RWPE2 (cell line): ENCODE data around the gene SCGB3A2.

Experiments
- ATAC-seq: fragments of 200-7000 bp; cut with Tn5 transposase; 3 replicates; pipeline ENCODE4 v1.9.1; 2021; ENCODE audit warnings: low read depth
- DNase-seq: peaks from one replicate; pipeline ENCODE4 v3.0.0-alpha.2; 2020; ENCODE audit warnings: low spot score
- H3K27ac ChIP-seq: fragments of 450-650 bp; 2 replicates; pipeline ENCODE4 v1.5.1; 2017; ENCODE audit warnings: mild to moderate bottlenecking; ENCODE audit not compliant: poor library complexity, severe bottlenecking
- H3K27me3 ChIP-seq: fragments of 250-450 bp; sonication (Bioruptor Pico); 2 replicates; pipeline ENCODE4 v1.5.1; 2021; ENCODE audit warnings: mild to moderate bottlenecking, moderate library complexity; ENCODE audit not compliant: insufficient read depth, poor library complexity, severe bottlenecking
- H3K36me3 ChIP-seq: fragments of 250-450 bp; sonication (Bioruptor Pico); 2 replicates; pipeline ENCODE4 v1.5.1; 2020; ENCODE audit warnings: low read depth, mild to moderate bottlenecking, moderate library complexity
- H3K4me1 ChIP-seq: fragments of 250-450 bp; sonication (Bioruptor Pico); 2 replicates; pipeline ENCODE4 v1.5.1; 2021; ENCODE audit warnings: mild to moderate bottlenecking, moderate library complexity; ENCODE audit not compliant: insufficient read depth, poor library complexity, severe bottlenecking
- H3K4me3 ChIP-seq: fragments of 250-450 bp; sonication (Bioruptor Pico); 2 replicates; pipeline ENCODE4 v1.5.1; 2021; ENCODE audit warnings: mild to moderate bottlenecking, moderate library complexity; ENCODE audit not compliant: severe bottlenecking
- H3K9me3 ChIP-seq: fragments of 250-450 bp; sonication (Bioruptor Pico); 2 replicates; pipeline ENCODE4 v1.5.1; 2021; ENCODE audit warnings: mild to moderate bottlenecking, moderate library complexity; ENCODE audit not compliant: severe bottlenecking
- TF ChIP-seq, protein P1 (sequence below): fragments of 450-650 bp; IDR thresholded peaks from one replicate; pipeline ENCODE4 v1.5.1; 2017; ENCODE audit warnings: mild to moderate bottlenecking, moderate library complexity; ENCODE audit not compliant: poor library complexity, severe bottlenecking

Gene SCGB3A2

DNA sequence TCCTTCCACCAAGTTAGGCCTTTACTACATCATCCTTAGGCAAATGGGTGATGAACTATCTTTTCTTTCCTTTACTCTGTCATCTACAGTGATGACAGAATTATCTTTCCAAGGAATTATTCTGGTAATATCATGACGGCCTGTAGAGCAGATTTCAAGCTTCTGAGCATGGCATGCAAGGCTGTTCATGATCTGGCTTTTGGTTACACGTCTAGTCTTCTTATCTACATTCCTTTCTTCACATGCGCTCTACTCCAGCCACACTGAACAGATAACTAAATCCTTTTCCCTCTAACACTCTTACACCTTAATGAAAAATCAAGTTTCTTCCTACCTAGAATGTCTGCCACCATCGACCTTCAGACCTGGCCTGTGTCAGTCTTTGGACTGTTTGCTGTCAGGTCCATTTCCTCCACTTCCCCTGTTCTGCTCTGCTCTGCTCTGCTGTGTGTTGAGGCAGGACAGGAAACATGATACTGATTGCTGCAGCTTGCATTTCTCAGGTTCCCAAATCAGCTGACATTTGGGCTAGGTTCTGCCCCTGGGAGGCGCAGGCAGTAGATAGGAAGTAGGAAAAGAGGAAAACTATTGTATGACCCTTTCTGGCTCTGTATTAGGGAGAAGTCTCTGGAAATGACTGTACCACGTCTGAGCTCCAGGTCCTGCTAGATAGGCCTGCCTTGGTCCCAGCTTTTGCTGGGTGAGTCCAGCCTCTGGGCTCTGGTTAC, 4.2 kb downstream of the SCGB3A2 start:
- H3K4me3 ChIP-seq, result no peak overlapping the region
- no peaks in the 10 kb centered on the region for H3K9me3 ChIP-seq
- no peaks in the 10 kb centered on the region for H3K36me3 ChIP-seq
- H3K27ac ChIP-seq, result no peak overlapping the region
- no peaks in the 10 kb centered on the region for H3K27me3 ChIP-seq
- ATAC-seq, result no peak
- TF ChIP-seq, protein P1, sequence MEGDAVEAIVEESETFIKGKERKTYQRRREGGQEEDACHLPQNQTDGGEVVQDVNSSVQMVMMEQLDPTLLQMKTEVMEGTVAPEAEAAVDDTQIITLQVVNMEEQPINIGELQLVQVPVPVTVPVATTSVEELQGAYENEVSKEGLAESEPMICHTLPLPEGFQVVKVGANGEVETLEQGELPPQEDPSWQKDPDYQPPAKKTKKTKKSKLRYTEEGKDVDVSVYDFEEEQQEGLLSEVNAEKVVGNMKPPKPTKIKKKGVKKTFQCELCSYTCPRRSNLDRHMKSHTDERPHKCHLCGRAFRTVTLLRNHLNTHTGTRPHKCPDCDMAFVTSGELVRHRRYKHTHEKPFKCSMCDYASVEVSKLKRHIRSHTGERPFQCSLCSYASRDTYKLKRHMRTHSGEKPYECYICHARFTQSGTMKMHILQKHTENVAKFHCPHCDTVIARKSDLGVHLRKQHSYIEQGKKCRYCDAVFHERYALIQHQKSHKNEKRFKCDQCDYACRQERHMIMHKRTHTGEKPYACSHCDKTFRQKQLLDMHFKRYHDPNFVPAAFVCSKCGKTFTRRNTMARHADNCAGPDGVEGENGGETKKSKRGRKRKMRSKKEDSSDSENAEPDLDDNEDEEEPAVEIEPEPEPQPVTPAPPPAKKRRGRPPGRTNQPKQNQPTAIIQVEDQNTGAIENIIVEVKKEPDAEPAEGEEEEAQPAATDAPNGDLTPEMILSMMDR, result no peak
- DNase-seq, result no peak
- peaks cover 6% of the 10 kb centered on the region for H3K4me1 ChIP-seq

DNA sequence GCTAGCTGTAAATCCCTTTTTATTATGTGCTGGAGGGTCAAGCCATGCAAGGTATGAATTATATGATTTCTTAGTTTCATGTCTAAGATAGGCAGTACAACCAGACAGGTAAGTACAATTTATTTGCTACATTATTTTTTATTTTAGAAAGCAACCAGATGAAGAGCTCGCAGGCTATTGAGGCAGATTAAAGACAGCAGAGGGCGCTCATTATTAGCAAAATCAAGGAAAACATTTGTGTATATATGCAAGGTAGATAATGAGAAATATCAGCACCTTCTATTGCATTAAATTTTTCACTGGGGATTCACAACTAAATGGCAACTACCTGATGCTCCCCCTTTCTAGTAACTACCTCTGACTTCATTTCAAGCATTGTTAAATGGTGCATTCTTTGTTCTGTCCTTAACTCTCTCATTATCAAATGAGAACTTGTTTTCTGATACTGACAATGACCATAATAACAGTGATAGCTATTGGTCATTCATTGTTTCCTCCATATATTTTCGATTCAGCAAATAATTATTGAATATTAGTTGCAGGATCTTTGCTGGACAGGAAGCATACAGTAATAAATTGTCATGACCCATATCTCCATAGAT, 8.6 kb downstream of the SCGB3A2 start:
- no peak for DNase-seq
- TF ChIP-seq, protein P1, result peak; percentile 94
- H3K27me3 ChIP-seq, result no peaks in the 10 kb centered on the region
- H3K27ac ChIP-seq, result peak overlapping the region; percentile 5
- H3K9me3 ChIP-seq, result no peaks in the 10 kb centered on the region
- no peaks in the 10 kb centered on the region for H3K36me3 ChIP-seq
- ATAC-seq, result peak; percentile 63
- H3K4me3 ChIP-seq, result no peak overlapping the region
- peaks cover 23% of the 10 kb centered on the region for H3K4me1 ChIP-seq

- Histone ChIP-seq H3K4me3 (no peak overlapping the region), H3K36me3 (no peaks in the 10 kb centered on the region), H3K9me3 (no peaks in the 10 kb centered on the region), H3K27me3 (no peaks in the 10 kb centered on the region), H3K4me1 (peaks cover 31% of the 10 kb centered on the region), H3K27ac (peak overlapping the region; percentile 5)
- peak; percentile 93 for ATAC-seq
- TF ChIP-seq, protein P1, result no peak
- no peak for DNase-seq
Measured at GRCh38 chr5:147887930-147888329, 9.4 kb downstream of the SCGB3A2 start.

DNA sequence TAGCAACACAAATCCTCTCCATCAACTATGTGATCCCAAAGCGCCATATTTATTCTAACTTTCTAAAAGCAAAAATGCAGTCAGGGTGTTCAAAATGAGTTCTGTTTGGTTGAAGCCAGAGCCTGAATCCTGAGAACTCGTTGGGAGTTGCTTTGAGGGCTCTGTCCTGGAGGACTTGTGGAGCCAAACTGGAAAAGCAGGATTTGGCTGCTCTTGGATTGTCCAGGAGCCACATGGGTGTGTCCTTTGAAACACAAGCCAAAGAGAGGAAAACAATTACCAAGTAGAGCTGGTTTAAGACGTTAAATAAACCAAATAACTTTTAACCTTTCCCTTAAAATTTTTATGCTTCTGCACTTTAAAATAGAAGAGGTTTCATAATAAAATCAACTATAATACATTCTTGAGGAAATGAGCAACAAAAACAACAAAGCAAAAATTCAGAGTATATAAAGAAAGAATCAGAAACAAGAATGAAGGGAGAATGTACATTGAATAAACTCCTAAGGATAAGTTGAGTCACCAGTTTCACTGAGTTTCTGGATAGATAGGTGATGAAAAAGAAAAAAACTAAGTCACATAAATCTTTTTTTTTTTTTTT, 14.3 kb downstream of the SCGB3A2 start:
- TF ChIP-seq, protein P1, result no peak
- no peaks in the 10 kb centered on the region for H3K27me3 ChIP-seq
- H3K4me1 ChIP-seq, result peaks cover 46% of the 10 kb centered on the region

More for the DNA sequence above, 14.3 kb downstream of the SCGB3A2 start:
- H3K4me3 ChIP-seq, result no peak overlapping the region
- peak overlapping the region; percentile 82 for H3K27ac ChIP-seq
- DNase-seq (peak; percentile 78), ATAC-seq (peak; percentile 86)
- no peaks in the 10 kb centered on the region for H3K36me3 ChIP-seq
- H3K9me3 ChIP-seq, result no peaks in the 10 kb centered on the region
